ENCODE measurements around the gene C19orf12.
"Not testable (repeated sequence)": the region's sequence is repeated elsewhere in the genome, so short reads cannot be mapped to it uniquely, and the experiment has no call there.

Gene C19orf12

GRCh38 chr19:29673451-29674371, 41.4 kb downstream of the C19orf12 start:
- POLR2A ChIA-PET = interaction anchor here (0.5 kb wide), 1 partner anchor 18 kb away, joined by 3 read pairs; no protein-coding TSS in a partner anchor
- CTCF ChIA-PET = interaction anchor here (1.2 to 1.8 kb wide), 2 partner anchors 8 to 13 kb away, joined by 3 to 5 read pairs; partner anchors contain the start of gene PLEKHF1
- no peak overlapping the region for H3K4me3 ChIP-seq (ENCODE audit: low read depth, low read length)

GRCh38 chr19:29672933-29673336, 42.1 kb downstream of the C19orf12 start:
- ChIA-PET POLR2A (no interaction called here), CTCF (interaction anchor here (1.2 to 2.3 kb wide), 4 partner anchors 9 to 63 kb away, joined by 3 to 12 read pairs (median 6); no protein-coding TSS in a partner anchor)
- H3K4me3 ChIP-seq (ENCODE audit: low read depth, low read length) = no peak overlapping the region
- TF ChIP-seq, protein P1, sequence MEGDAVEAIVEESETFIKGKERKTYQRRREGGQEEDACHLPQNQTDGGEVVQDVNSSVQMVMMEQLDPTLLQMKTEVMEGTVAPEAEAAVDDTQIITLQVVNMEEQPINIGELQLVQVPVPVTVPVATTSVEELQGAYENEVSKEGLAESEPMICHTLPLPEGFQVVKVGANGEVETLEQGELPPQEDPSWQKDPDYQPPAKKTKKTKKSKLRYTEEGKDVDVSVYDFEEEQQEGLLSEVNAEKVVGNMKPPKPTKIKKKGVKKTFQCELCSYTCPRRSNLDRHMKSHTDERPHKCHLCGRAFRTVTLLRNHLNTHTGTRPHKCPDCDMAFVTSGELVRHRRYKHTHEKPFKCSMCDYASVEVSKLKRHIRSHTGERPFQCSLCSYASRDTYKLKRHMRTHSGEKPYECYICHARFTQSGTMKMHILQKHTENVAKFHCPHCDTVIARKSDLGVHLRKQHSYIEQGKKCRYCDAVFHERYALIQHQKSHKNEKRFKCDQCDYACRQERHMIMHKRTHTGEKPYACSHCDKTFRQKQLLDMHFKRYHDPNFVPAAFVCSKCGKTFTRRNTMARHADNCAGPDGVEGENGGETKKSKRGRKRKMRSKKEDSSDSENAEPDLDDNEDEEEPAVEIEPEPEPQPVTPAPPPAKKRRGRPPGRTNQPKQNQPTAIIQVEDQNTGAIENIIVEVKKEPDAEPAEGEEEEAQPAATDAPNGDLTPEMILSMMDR (IDR thresholded peaks at IDR 0.05; ENCODE audit: insufficient read depth, low read length, missing control alignments) = no peak
- DNase-seq (ENCODE audit: low read depth, low spot score) = no peak

More at GRCh38 chr19:29673451-29674371, 41.4 kb downstream of the C19orf12 start:
- TF ChIP-seq, protein P1 (IDR thresholded peaks at IDR 0.05; ENCODE audit: insufficient read depth, low read length, missing control alignments) = no peak
- no peak for DNase-seq (ENCODE audit: low read depth, low spot score)

DNA sequence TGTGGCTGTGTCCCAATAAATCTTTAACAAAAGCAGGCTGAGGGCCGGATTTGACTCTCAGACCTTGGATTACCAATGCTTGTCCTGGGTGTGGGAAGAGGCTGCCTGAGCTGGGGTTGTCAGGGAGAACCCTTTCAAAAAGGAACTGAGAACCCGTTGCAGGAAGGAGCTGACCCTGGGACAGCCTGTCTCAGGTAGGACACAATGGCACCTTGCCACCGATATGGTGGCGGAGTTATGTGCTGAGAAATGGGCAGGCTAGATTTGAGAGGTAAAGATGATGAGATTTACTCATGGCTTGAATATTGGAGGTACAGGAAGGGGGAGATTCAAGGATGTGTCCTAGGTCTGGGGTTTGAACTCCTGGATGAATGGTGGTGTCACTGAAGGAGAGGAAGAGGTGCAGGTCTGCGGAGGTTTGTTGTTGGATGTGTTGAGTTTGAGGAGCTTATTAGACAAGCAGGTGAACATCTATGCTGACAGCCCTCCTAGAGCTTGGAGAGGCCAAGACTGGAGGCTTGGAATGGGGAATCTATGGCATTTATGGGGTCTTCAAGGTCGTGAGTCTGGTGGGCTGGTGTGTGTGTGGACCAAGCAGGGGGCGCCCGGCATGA, 42.6 kb downstream of the C19orf12 start:
- no peak for DNase-seq (ENCODE audit: low read depth, low spot score)
- no peak overlapping the region for H3K4me3 ChIP-seq (ENCODE audit: low read depth, low read length)
- TF ChIP-seq, protein P1 (IDR thresholded peaks at IDR 0.05; ENCODE audit: insufficient read depth, low read length, missing control alignments) = no peak
- ChIA-PET CTCF (interaction anchor here (1.2 to 2.3 kb wide), 6 partner anchors 9 to 62 kb away, joined by 3 to 12 read pairs (median 5); no protein-coding TSS in a partner anchor), POLR2A (no interaction called here)

- CTCF ChIA-PET = interaction anchor here (0.9 to 2.3 kb wide), 7 partner anchors 9 to 62 kb away, joined by 3 to 12 read pairs (median 4); no protein-coding TSS in a partner anchor
- POLR2A ChIA-PET = no interaction called here
- no peak overlapping the region for H3K4me3 ChIP-seq (ENCODE audit: low read depth, low read length)
- DNase-seq (ENCODE audit: low read depth, low spot score) = no peak
- TF ChIP-seq, protein P1 (IDR thresholded peaks at IDR 0.05; ENCODE audit: insufficient read depth, low read length, missing control alignments) = no peak
These were observed 43.5 kb downstream of the C19orf12 start for GRCh38 chr19:29671393-29672160.

GRCh38 chr19:29671026-29671392, 44.1 kb downstream of the C19orf12 start:
- CTCF ChIA-PET = interaction anchor here (0.9 to 2.3 kb wide), 5 partner anchors 9 to 61 kb away, joined by 3 to 12 read pairs (median 4); no protein-coding TSS in a partner anchor
- DNase-seq (ENCODE audit: low read depth, low spot score); POLR2A ChIA-PET; H3K4me3 ChIP-seq (ENCODE audit: low read depth, low read length): not testable (repeated sequence)

DNA sequence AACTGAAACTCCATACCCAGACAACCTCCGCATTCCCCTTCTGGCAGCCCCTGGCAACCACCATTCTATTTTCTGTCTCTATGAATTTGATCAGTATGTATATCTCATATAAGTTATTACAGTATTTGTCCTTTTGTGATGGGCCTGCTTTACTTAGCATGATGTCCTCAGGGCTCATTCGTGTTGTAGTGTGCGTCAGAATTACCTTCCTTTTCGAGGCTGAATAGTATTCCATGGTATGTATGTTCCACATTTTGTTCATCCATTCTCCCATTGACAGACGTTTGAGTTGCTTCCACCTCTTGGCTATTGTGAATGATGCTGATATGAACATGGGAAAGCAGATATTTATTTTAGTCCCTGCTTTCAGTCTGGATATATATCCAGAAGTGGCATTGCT, 44.8 kb downstream of the C19orf12 start:
- TF ChIP-seq, protein P1 (IDR thresholded peaks at IDR 0.05; ENCODE audit: insufficient read depth, low read length, missing control alignments) = no peak
- no peak for DNase-seq (ENCODE audit: low read depth, low spot score)
- CTCF ChIA-PET = no interaction called here
- no peak overlapping the region for H3K4me3 ChIP-seq (ENCODE audit: low read depth, low read length)
- POLR2A ChIA-PET = no interaction called here
